H1 (cell line): ENCODE data around the gene ERFE. TPM values are rescaled to one million over a fixed set of nuclear protein-coding genes. Genes with fewer than 3 reads are reported as not detected.

Experiments used
- CTCF ChIA-PET: fragments of 300-600 bp; sonication (Branson Sonifier 250); formaldehyde crosslinking; loops from one replicate; lab custom pipeline; 2021; ENCODE audit not compliant: partially characterized antibody; lab: Charles Lee
- POLR2A ChIA-PET: fragments of 300-600 bp; sonication (Branson Sonifier 250); formaldehyde crosslinking; loops from one replicate; lab custom pipeline; 2021; ENCODE audit warnings: inconsistent platforms; ENCODE audit not compliant: partially characterized antibody; lab: Charles Lee
- DNase-seq, 2 experiments: peaks; one replicate each; pipeline versions ENCODE4 v3.0.0 to v3.0.0-alpha.2; 2010 to 2022; ENCODE audit warnings: low spot score in 2 of 2, low read depth in 1 of 2, mixed read lengths in 1 of 2
- FAIRE-seq: peaks from 2 replicates; lab custom pipeline; 2011; peaks lifted over from hg19 to GRCh38; lab: Jason Lieb, UNC
- H2AFZ ChIP-seq: 2 replicates; pipeline ENCODE4 v1.8.1; 2012; ENCODE audit warnings: low read length, inconsistent platforms
- H2AK5ac ChIP-seq: 2 replicates; pipeline ENCODE4 v1.6.1; 2013; ENCODE audit warnings: low read depth, low read length
- H2BK120ac ChIP-seq: replicated peaks from 2 replicates; pipeline ENCODE3; 2013; ENCODE audit warnings: low read depth, low read length, inconsistent platforms
- H2BK12ac ChIP-seq: 2 replicates; pipeline ENCODE4 v1.6.1; 2013; ENCODE audit warnings: low read depth, low read length
- H2BK15ac ChIP-seq: 2 replicates; pipeline ENCODE4 v1.6.1; 2013; ENCODE audit warnings: low read length
- H2BK20ac ChIP-seq: 2 replicates; pipeline ENCODE4 v1.6.1; 2013; ENCODE audit warnings: low read length
- H2BK5ac ChIP-seq: 2 replicates; pipeline ENCODE4 v1.6.1; 2013; ENCODE audit warnings: low read depth, low read length
- H3K14ac ChIP-seq: 2 replicates; pipeline ENCODE4 v1.6.1; 2013; ENCODE audit warnings: inconsistent platforms; ENCODE audit not compliant: insufficient read length
- H3K18ac ChIP-seq: 2 replicates; pipeline ENCODE4 v1.6.1; 2013; ENCODE audit warnings: low read length; ENCODE audit errors: extremely low read depth
- H3K23ac ChIP-seq: 2 replicates; pipeline ENCODE4 v1.6.1; 2013; ENCODE audit warnings: inconsistent platforms; ENCODE audit not compliant: insufficient read length
- H3K23me2 ChIP-seq: 2 replicates; pipeline ENCODE4 v1.6.1; 2013; ENCODE audit warnings: low read depth, low read length
- H3K27ac ChIP-seq: 2 replicates; pipeline ENCODE4 v1.6.1; 2011; ENCODE audit warnings: low read depth, low read length, inconsistent platforms
- H3K27me3 ChIP-seq, 4 experiments: replicated peaks in 1 of 4; 1 replicate in 1 of 4; 2 replicates in 3 of 4; pipeline versions ENCODE4 v1.6.1 to v1.8.1; 2011 to 2013; ENCODE audit warnings: low read length in 3 of 4, mild to moderate bottlenecking in 3 of 4, inconsistent platforms in 2 of 4, mixed read lengths in 2 of 4, moderate library complexity in 1 of 4; ENCODE audit not compliant: control insufficient read depth in 3 of 4, insufficient read depth in 3 of 4; ENCODE audit errors: extremely low read depth in 1 of 4
- H3K36me3 ChIP-seq, 4 experiments: 2 replicates each; pipeline versions ENCODE4 v1.6.1 to v1.8.1; 2011 to 2013; ENCODE audit warnings: mild to moderate bottlenecking in 4 of 4, low read length in 3 of 4, moderate library complexity in 2 of 4, control low read depth in 1 of 4, inconsistent platforms in 1 of 4; ENCODE audit not compliant: insufficient read depth in 4 of 4, control insufficient read depth in 2 of 4
- H3K4ac ChIP-seq: replicated peaks from 2 replicates; pipeline ENCODE3; 2013; ENCODE audit warnings: low read length, low read depth, mixed read lengths, inconsistent platforms; ENCODE audit not compliant: insufficient read length
- H3K4me1 ChIP-seq, 4 experiments: replicated peaks in 1 of 4; 1 replicate in 1 of 4; 2 replicates in 3 of 4; pipeline versions ENCODE4 v1.6.1 to v1.8.1; 2011 to 2013; ENCODE audit warnings: low read length in 3 of 4, inconsistent platforms in 2 of 4, mixed read lengths in 1 of 4; ENCODE audit not compliant: insufficient read depth in 4 of 4, control insufficient read depth in 3 of 4
- H3K4me2 ChIP-seq, 2 experiments: 2 replicates each; pipeline versions ENCODE4 v1.6.1 to v1.8.1; 2011 to 2013; ENCODE audit warnings: low read depth in 2 of 2, low read length in 2 of 2, control low read depth in 1 of 2, inconsistent platforms in 1 of 2, mild to moderate bottlenecking in 1 of 2; ENCODE audit not compliant: insufficient read depth in 1 of 2
- H3K4me3 ChIP-seq, 4 experiments: fragments of 200-600, 300-600 bp in 1 of 4; sonication (generic), shearing (Covaris generic), sonication (Bioruptor Twin) in 1 of 4; 2 replicates each; pipeline versions ENCODE4 v1.5.1 to v1.8.1; 2011 to 2016; ENCODE audit warnings: low read length in 4 of 4, low read depth in 3 of 4, control low read depth in 2 of 4, inconsistent platforms in 2 of 4, mild to moderate bottlenecking in 2 of 4, mixed read lengths in 1 of 4, moderate library complexity in 1 of 4; ENCODE audit not compliant: insufficient read depth in 2 of 4; ENCODE audit errors: extremely low read depth in 1 of 4
- H3K56ac ChIP-seq: replicated peaks from 2 replicates; pipeline ENCODE3; 2013; ENCODE audit warnings: low read depth, mild to moderate bottlenecking, mixed read lengths, low read length, inconsistent platforms; ENCODE audit not compliant: insufficient read length
- H3K79me1 ChIP-seq: 2 replicates; pipeline ENCODE4 v1.6.1; 2013; ENCODE audit warnings: low read depth, low read length, control low read depth
- H3K79me2 ChIP-seq, 2 experiments: 2 replicates each; pipeline versions ENCODE4 v1.6.1 to v1.8.1; 2012 to 2013; ENCODE audit warnings: low read length in 2 of 2, mild to moderate bottlenecking in 2 of 2, inconsistent platforms in 1 of 2; ENCODE audit not compliant: insufficient read depth in 2 of 2, control insufficient read depth in 1 of 2
- H3K9ac ChIP-seq, 4 experiments: replicated peaks in 1 of 4; 1 replicate in 1 of 4; 2 replicates in 3 of 4; pipeline versions ENCODE4 v1.6.1 to v1.8.1; 2011 to 2013; ENCODE audit warnings: low read depth in 3 of 4, low read length in 3 of 4, control low read depth in 2 of 4, mild to moderate bottlenecking in 2 of 4, moderate library complexity in 2 of 4, inconsistent platforms in 1 of 4; ENCODE audit errors: extremely low read depth in 1 of 4
- H3K9me3 ChIP-seq, 2 experiments: 2 replicates each; pipeline versions ENCODE4 v1.6.1 to v1.8.1; 2012 to 2013; ENCODE audit warnings: mild to moderate bottlenecking in 2 of 2, moderate library complexity in 2 of 2, control low read depth in 1 of 2, inconsistent platforms in 1 of 2, low read depth in 1 of 2, low read length in 1 of 2, mixed read lengths in 1 of 2; ENCODE audit not compliant: insufficient read depth in 2 of 2
- H4K20me1 ChIP-seq, 2 experiments: replicated peaks in 1 of 2; 2 replicates each; pipeline versions ENCODE3 to v1.8.1; 2011 to 2013; ENCODE audit warnings: inconsistent platforms in 2 of 2, low read length in 2 of 2, mild to moderate bottlenecking in 1 of 2; ENCODE audit not compliant: insufficient read depth in 2 of 2, control insufficient read depth in 1 of 2
- H4K5ac ChIP-seq: 2 replicates; pipeline ENCODE4 v1.6.1; 2013; ENCODE audit warnings: low read length, low read depth, mixed read lengths, inconsistent platforms; ENCODE audit not compliant: insufficient read length
- H4K8ac ChIP-seq: 2 replicates; pipeline ENCODE4 v1.8.0; 2013; ENCODE audit warnings: mild to moderate bottlenecking, moderate library complexity, low read length, inconsistent platforms; ENCODE audit not compliant: insufficient read depth; ENCODE audit errors: extremely low read depth
- H4K91ac ChIP-seq: replicated peaks from 2 replicates; pipeline ENCODE3; 2013; ENCODE audit warnings: low read length, mixed read lengths, inconsistent platforms; ENCODE audit not compliant: insufficient read length
- ASH2L ChIP-seq: fragments of 200-600, 300-600 bp; sonication (generic); IDR thresholded peaks from one replicate; pipeline ENCODE4 v1.7.1; 2017; ENCODE audit warnings: low read length
- HDAC2 ChIP-seq, 2 experiments: fragments of 300-600 bp in 1 of 2; sonication (generic) in 1 of 2; IDR thresholded peaks; 2 replicates each; pipeline ENCODE4 v1.6.1; 2011 to 2012; ENCODE audit warnings: low read depth in 2 of 2, low read length in 2 of 2, mild to moderate bottlenecking in 2 of 2, moderate library complexity in 2 of 2, borderline replicate concordance in 1 of 2, inconsistent platforms in 1 of 2
- KDM4A ChIP-seq: IDR thresholded peaks from one replicate; pipeline ENCODE4 v1.7.1; 2012; ENCODE audit warnings: low read depth, mild to moderate bottlenecking, moderate library complexity, low read length, inconsistent platforms; ENCODE audit not compliant: severe bottlenecking
- NRF1 ChIP-seq: IDR thresholded peaks from 2 replicates; pipeline ENCODE4 v1.6.1; 2011; ENCODE audit warnings: mild to moderate bottlenecking, low read depth, low read length, improper control_type of control experiment
- POU5F1 ChIP-seq: IDR thresholded peaks from 2 replicates; pipeline ENCODE4 v1.6.1; 2011; ENCODE audit warnings: low read depth, mild to moderate bottlenecking, low read length, moderate library complexity
- RFX5 ChIP-seq: IDR thresholded peaks from 2 replicates; pipeline ENCODE4 v1.6.1; 2011; ENCODE audit warnings: low read depth, low read length, improper control_type of control experiment, borderline replicate concordance
- SIN3A ChIP-seq, 2 experiments: IDR thresholded peaks in 1 of 2; conservative IDR thresholded peaks in 1 of 2; 2 replicates each; pipeline ENCODE4 v1.6.1; 2011 to 2012; ENCODE audit warnings: low read length in 2 of 2, improper control_type of control experiment in 1 of 2, low read depth in 1 of 2, mild to moderate bottlenecking in 1 of 2
- SP1 ChIP-seq: IDR thresholded peaks from 2 replicates; pipeline ENCODE4 v1.6.1; 2011; ENCODE audit warnings: low read depth, low read length
- SP4 ChIP-seq: IDR thresholded peaks from 2 replicates; pipeline ENCODE4 v1.6.1; 2012; ENCODE audit warnings: low read length, inconsistent platforms
- TCF12 ChIP-seq: IDR thresholded peaks from 2 replicates; pipeline ENCODE4 v1.6.1; 2011; ENCODE audit warnings: low read depth, mild to moderate bottlenecking, low read length
- WGBS, 2 experiments: shearing (Covaris generic) in 1 of 2; methylation state at CpG; one replicate each; pipeline versions ENCODE4 v1.1.6 to v1.1.7; 2013 to 2015; ENCODE audit warnings: low lambda C conversion rate in 2 of 2, mixed read lengths in 2 of 2, inconsistent platforms in 1 of 2, low coverage in 1 of 2, missing lambda C conversion rate in 1 of 2; ENCODE audit not compliant: insufficient replicate concordance in 2 of 2, insufficient coverage in 1 of 2, insufficient read length in 1 of 2; ENCODE audit errors: extremely low coverage in 1 of 2, missing lambda C conversion rate in 1 of 2; 5-methylcytosine and 5-hydroxymethylcytosine counted together
- polyA plus RNA-seq, 7 experiments: library from polyadenylated mRNA; depleted of rRNA in 3 of 7; stranded (reverse) in 5 of 7; unstranded in 2 of 7; fragments of >200 nt in 5 of 7; fragments of 200-250 nt in 2 of 7; gene quantifications; 1 replicate in 5 of 7; 2 replicates in 1 of 7; 4 replicates in 1 of 7; pipeline versions ENCODE4 v1.2.1 to v1.2.3, GENCODE V29; 2011 to 2013; ENCODE audit warnings: missing spikeins in 2 of 7, mixed read lengths in 2 of 7
- total RNA-seq: library from RNA; stranded (reverse); fragmentation: NEBNext Ultra II Directional; extraction: Animal tissue kit (Norgen Biotek cat#: 25700); gene quantifications from 2 replicates; pipeline ENCODE4 v1.2.1, GENCODE V29; 2021

ERFE gene
- total and polyA plus RNA-seq, 2 of the 8 experiments (the other 6 are each of a cell fraction or from before 2014, with no cell fraction given), result 2.5 to 3.6 TPM

DNA sequence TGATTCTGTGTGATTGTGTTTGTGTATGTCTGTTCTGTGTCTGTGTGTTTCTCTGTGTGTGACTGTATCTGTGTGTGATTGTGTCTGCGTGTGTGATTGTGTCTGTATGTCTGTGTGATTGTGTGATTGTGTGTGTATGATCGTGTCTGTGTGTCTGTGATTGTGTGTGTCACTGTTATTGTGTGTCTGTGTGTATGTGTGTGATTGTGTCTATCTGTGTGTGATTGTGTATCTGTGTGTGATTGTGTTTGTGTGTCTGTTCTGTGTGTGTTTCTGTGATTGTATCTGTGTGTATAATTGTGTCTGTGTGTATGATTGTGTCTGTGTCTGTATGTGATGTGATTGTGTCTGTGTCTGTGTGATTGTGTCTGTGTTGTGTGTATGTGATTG is 32.0 kb upstream of the ERFE start:
- no peaks in the 10 kb centered on the region for H3K79me1 ChIP-seq
- no peak overlapping the region for H3K14ac ChIP-seq
- H4K5ac ChIP-seq, result no peak overlapping the region
- 0 out of 4 replicates have a peak, but pooled peaks cover 0 to 4% of the 10 kb centered on the region in 2 experiments for H3K9me3 ChIP-seq
- peak overlapping the region; percentile 69 for H2AK5ac ChIP-seq
- CTCF ChIA-PET, result interaction anchor here (1.0 to 5.3 kb wide), 5 partner anchors 12 to 21 kb away, joined by 3 to 41 read pairs (median 4); partner anchors contain the start of gene KLHL30
- FAIRE-seq, result no peak
- peaks cover 0 to 13% (median 0%) of the 10 kb centered on the region in 4 experiments; a peak in 2 of 7 replicates for H3K4me1 ChIP-seq
- peaks cover 15% of the 10 kb centered on the region for H3K23me2 ChIP-seq
- H3K4ac ChIP-seq, result peak overlapping the region; percentile 91
- WGBS, 2 experiments, result 85% methylated on average over 2 of the region's 2 CpGs; no CpG with 5 or more reads in 1 of the 2 experiments
- H3K36me3 ChIP-seq, result no peaks in the 10 kb centered on the region; a peak in 1 of 8 replicates
- H2AFZ ChIP-seq, result no peak overlapping the region
- TF ChIP-seq NRF1 (no peak), TCF12 (no peak), SP4 (no peak), ASH2L (no peak), SIN3A (conservative IDR thresholded peaks at IDR 0.05 in 1 of 2, IDR thresholded peaks at IDR 0.05 in 1 of 2; ENCODE audit: low read depth in 1 of 2, low read length in 2 of 2) (no peak), KDM4A (no peak), SP1 (no peak), POU5F1 (no peak), RFX5 (no peak), HDAC2 (IDR thresholded peaks at IDR 0.05; ENCODE audit: borderline replicate concordance in 1 of 2, low read depth in 2 of 2, low read length in 2 of 2) (no peak)
- DNase-seq, result no peak
- H2BK20ac ChIP-seq, result 0 out of 2 replicates have a peak overlapping the region, but pooled peaks have one; percentile 6
- H3K9ac ChIP-seq, result no peak overlapping the region
- no peak overlapping the region for H3K27ac ChIP-seq
- no peak overlapping the region for H3K23ac ChIP-seq
- H3K18ac ChIP-seq, result no peak overlapping the region; the same call in 1 of the 2 replicates
- no peak overlapping the region for H3K4me3 ChIP-seq
- POLR2A ChIA-PET, result no interaction called here
- H3K79me2 ChIP-seq, result no peaks in the 10 kb centered on the region
- H4K20me1 ChIP-seq, result peaks cover 0 to 14% of the 10 kb centered on the region in 2 experiments
- no peaks in the 10 kb centered on the region for H3K27me3 ChIP-seq
- peak overlapping the region; percentile 69 for H3K56ac ChIP-seq
- H2BK120ac ChIP-seq, result peak overlapping the region; percentile 64
- H2BK5ac ChIP-seq, result no peak overlapping the region
- H2BK12ac ChIP-seq, result no peak overlapping the region
- no peak overlapping the region for H4K8ac ChIP-seq
- H4K91ac ChIP-seq, result peak overlapping the region; percentile 95
- peak overlapping the region in 1 of 2 experiments; percentile 9; a peak in 1 of 4 replicates for H3K4me2 ChIP-seq
- H2BK15ac ChIP-seq, result peak overlapping the region; percentile 48
